HS-27A (cell line): ENCODE data around the gene PRR5L.

Experiments
- DNase-seq: peaks from one replicate; pipeline ENCODE4 v3.0.0-alpha.2; 2012; ENCODE audit warnings: low read depth, missing footprints

Gene PRR5L

GRCh38 chr11:36326524-36327419 lies 30.7 kb downstream of the PRR5L start:
- DNase-seq: no peak

DNA sequence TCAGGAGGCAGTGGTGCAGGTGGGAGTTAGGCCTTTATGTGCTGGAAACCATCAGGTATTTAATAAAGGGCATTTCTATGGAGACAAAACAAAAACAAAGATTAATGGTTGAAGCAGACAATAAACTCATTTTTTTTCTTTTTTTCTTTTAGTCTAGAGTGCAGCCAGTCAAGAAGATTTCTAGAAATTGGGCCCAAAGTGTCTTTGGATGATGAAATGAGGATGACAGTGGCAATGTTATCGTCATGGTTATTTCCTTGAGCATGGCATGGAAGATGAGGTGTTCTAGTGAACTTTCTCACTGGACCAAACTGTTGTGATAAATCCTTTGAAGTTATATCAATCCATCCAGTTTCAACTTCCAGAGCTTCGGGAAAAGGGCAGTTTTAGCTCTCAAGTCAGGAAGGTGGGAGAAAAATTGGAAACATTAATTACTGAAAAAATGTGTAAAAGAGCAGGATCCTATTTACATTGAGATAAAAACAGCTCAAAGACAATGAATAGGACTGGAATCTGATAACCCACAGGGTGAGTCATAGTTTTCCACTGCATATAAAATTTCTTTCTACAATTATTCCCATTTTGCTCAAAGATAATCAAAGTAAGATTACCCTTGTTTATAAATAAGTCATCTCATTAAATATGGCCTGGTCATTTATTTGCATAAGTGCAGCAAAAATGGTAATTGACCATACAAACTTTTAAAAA lies 33.0 kb downstream of the PRR5L start:
- DNase-seq: no peak

DNA sequence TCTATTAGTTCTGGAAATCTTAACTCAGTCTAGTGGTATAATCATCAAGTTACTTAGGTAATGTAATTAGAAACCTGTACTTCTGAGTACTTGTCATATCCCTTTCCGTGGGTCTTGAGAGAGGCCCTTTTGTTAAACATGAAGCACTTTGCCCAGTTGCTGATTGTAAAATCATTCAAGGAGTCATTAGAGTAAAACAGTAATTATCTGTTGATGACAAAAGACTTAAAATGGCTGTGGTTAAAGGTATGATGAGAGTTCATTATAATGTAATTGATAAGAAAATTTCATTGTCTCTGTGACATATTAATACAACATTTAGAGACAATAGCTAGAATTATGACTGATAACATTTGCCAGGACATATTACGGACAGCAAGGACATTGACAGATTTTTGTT lies 34.3 kb downstream of the PRR5L start:
- DNase-seq: no peak

DNA sequence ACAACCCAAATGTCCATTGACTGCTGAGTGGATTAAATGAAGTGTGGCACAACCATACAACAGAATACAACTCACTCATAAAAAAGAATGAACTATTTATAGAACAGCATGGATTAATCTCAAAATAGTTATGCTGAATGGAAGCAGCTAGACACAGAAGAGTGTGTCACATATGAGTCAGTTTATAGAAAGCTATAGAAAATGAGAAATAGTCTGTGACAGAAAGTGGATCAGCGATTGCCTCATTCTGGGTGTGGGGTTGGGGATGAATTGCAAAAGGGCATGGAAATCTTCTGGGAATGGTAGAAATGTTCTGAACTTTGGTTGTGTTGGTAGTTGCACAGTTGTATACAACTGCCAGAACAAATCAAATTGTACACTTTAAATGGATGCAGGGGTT lies 37.4 kb downstream of the PRR5L start:
- no peak for DNase-seq

DNA sequence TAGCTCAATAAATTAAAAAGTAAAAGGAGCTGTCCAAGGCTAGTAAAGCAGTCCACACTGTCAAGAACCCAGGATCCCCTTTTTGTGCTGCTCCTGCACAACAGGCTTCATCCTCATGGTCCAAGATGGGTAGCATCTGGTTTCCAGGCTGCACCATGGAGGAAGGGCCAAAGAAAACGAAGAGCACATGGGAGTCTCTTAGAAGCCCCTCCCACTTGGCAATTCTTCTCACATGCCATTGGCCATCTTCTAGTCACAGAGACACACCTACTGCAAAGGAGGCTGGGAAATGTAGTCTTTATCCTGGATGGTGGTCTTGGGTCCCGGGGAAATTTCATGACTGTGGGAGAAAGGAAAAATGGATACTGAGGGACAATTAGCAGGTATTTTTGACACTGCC lies 37.8 kb downstream of the PRR5L start:
- DNase-seq: peak; percentile 41

- no peak for DNase-seq
These were observed 43.8 kb downstream of the PRR5L start for GRCh38 chr11:36339888-36340287.

GRCh38 chr11:36340897-36341296 lies 44.8 kb downstream of the PRR5L start:
- DNase-seq: no peak

DNA sequence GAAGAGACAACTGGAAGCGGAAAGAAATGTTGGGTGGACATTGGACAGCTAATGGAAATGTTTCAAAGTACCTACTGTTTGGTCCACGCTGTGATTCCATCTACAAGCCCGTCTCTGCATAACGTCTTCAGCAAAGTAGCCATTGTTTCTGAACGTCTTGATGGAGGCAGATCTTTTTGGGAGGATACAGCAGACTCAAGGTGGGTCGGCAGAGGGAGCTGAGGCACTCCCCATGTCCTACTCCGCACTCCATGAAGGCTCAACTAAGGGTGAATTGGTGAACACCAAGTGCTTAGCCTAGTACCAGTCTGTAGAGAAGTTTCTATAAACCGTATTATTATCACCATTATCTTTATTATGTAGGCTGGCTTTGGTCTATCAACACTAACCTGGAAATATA lies 45.8 kb downstream of the PRR5L start:
- DNase-seq: no peak

GRCh38 chr11:36342327-36342726 lies 46.2 kb downstream of the PRR5L start:
- no peak for DNase-seq

GRCh38 chr11:36343436-36343835 lies 47.3 kb downstream of the PRR5L start:
- no peak for DNase-seq

GRCh38 chr11:36345084-36345511 lies 49.0 kb downstream of the PRR5L start:
- no peak for DNase-seq

DNA sequence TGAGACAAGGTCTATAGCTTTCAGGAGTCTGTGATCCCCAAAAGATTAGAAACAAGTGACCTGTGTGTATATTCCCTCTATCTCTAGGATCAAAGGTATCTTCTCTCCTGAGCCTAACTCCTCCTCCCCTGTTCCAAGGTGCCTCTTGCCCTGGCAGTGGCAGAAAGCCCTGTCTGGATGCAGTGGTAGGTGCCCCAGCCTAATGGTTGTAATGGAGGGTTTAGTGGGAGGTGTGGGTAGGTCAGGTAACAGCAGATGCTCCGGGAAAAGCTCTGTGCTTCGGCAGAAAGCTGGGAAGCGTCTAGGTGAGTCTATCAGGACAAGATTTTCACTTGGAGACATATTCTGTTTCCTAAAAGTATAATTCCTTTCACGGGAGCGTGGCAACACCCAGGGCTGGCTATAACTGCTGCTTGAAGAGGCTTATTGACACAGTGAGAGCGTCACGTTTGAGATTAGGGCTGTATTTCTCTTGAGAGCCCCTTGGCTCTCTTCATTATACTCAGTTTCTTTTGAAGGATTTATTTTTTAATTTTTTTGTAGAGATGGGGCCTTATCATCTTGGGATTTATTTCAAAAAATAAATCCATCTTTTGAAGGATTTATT lies 49.5 kb downstream of the PRR5L start:
- no peak for DNase-seq

GRCh38 chr11:36346562-36347383 lies 50.7 kb downstream of the PRR5L start:
- no peak for DNase-seq

GRCh38 chr11:36347384-36347906 lies 51.4 kb downstream of the PRR5L start:
- DNase-seq: no peak

DNA sequence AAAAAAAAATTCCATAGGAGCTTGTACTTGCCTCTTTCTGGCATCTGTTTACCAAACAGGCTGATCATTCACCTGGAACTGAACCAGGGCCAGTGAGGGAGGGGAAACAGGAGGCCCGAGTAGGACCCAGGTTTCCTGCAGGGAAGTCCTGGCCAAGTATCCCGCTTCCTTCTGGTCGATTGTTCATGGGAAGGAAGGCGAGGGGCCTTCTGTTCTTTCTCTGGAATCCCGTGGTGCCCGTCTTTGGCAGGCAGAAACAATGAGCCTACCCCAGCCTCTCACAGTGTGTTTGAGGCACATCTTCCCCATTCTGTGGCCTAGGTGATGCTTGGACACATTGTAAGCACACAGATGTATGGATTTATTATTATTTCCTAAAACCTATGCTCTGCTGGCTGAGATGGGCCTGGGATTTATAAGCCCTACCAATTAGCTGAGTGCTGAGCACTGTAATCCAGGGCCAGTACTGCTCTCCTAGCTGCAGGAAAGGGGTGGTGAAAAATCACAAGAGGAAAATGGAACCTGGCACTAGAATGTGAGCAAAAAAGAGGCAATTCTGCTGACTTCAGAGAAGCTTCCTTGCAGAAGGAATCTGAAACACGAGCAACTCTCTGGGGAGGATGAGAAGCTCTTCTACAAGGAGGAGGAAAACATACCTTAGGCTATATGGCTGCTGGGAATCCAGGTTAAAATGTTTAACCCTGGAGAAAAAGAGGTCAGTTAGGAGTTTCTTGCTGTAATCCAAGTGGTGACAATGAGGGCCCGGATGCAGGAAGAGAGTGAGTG lies 53.5 kb downstream of the PRR5L start:
- no peak for DNase-seq

DNA sequence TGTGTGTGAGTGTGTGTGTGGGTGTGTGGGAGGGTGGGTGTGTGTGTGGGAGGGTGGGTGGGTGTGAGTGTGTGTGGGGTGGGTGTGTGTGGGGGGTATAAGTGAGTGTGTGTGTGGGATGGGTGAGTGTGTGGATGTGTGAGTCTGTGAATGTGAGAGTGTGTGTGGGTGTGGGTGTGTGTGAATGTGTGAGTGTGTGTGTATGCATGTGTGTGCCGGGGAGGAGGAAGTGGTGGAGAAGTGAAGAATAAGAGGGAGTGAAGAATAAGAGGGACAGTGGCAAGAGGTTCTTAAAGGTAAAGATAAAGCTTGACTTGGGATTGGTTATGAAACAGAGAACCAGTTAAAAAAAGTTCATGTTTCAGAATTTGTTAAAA lies 54.0 kb downstream of the PRR5L start:
- DNase-seq: no peak

DNA sequence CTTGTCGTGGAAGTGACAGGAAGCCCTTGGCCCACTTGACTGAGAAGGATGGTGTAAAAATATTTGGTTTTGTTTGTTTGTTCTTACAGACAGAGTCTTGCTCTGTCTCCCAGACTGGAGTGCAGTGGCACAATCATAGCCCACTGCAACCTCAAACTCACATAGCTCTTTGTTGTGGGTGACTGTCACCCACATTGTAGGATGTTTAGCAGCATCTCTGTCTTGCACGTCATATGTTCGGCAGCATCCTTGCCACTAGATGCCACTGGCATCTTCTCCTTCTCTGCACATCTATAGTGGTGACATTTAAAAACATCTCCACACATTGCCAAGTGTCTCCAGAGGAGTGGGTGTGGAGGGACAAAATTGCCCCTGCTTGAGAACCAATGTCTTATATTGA lies 56.8 kb downstream of the PRR5L start:
- DNase-seq: no peak

- no peak for DNase-seq
These were observed 58.3 kb downstream of the PRR5L start for GRCh38 chr11:36354221-36355003.

DNA sequence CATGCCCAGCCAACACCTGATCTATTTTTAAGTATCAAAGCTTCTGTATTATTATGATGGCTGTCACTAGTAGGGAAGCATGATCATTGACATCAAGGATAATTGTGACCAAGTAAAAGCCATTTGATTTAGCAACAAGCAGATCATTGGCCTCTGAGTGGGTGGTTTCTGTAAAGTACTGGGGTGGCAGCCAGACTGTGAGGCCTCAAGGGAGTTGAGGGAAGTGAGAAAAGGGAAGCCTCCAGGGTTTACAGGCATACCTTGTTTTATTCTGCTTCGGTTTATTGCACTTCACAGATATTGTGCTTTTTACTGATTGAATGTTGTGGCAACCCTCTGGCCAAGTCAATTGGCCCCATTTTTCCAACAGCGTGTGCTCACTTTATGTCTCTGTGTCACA lies 60.1 kb downstream of the PRR5L start:
- DNase-seq: no peak

GRCh38 chr11:36357831-36358230 lies 61.7 kb downstream of the PRR5L start:
- DNase-seq: no peak
